Measurements from ENCODE around the gene OR1I1. TPM values are rescaled to one million over a fixed set of nuclear protein-coding genes. Genes with fewer than 3 reads are reported as not detected.

OR1I1 gene
- total RNA-seq, 4 donors from 2014 or later: not detected

GRCh38 chr19:15042826-15043225 is 39.2 kb upstream of the OR1I1 start:
- Histone ChIP-seq H3K9me3 (no peaks in the 10 kb centered on the region), H3K4me1 (no peaks in the 10 kb centered on the region), H3K36me3 (no peaks in the 10 kb centered on the region), H3K27ac (no peak overlapping the region), H3K27me3 (no peaks in the 10 kb centered on the region), H3K4me3 (no peak overlapping the region)
- no peak for TF ChIP-seq POLR2A (IDR thresholded peaks at IDR 0.05)
- no peak for TF ChIP-seq EP300 (IDR thresholded peaks at IDR 0.05)
- no peak for TF ChIP-seq CTCF (IDR thresholded peaks at IDR 0.05)
- WGBS, 2 donors: 85% methylated on average over 2 of the region's 2 CpGs
- no peak for DNase-seq (ENCODE audit: low spot score in 2 of 2)

GRCh38 chr19:15045506-15045905 is 36.5 kb upstream of the OR1I1 start:
- no peak for DNase-seq (ENCODE audit: low spot score in 2 of 2)
- H3K4me1 ChIP-seq: no peaks in the 10 kb centered on the region
- no peak overlapping the region for H3K27ac ChIP-seq
- no peaks in the 10 kb centered on the region for H3K36me3 ChIP-seq
- no peak overlapping the region for H3K4me3 ChIP-seq
- TF ChIP-seq POLR2A (IDR thresholded peaks at IDR 0.05): no peak
- no peak for TF ChIP-seq CTCF (IDR thresholded peaks at IDR 0.05)
- no peak for TF ChIP-seq EP300 (IDR thresholded peaks at IDR 0.05)
- no peaks in the 10 kb centered on the region for H3K27me3 ChIP-seq
- H3K9me3 ChIP-seq: no peaks in the 10 kb centered on the region
- 51 to 72% methylated on average over 2 to 3 of the region's 3 CpGs for WGBS, 2 donors

GRCh38 chr19:15047680-15048079 is 34.3 kb upstream of the OR1I1 start:
- H3K4me3 ChIP-seq: no peak overlapping the region
- H3K9me3 ChIP-seq: peaks cover 0 to 2% (median 0%) of the 10 kb centered on the region in 4 donors
- no peak for DNase-seq (ENCODE audit: low spot score in 2 of 2)
- H3K27me3 ChIP-seq: no peaks in the 10 kb centered on the region
- no peaks in the 10 kb centered on the region for H3K4me1 ChIP-seq
- TF ChIP-seq CTCF (IDR thresholded peaks at IDR 0.05) (no peak), POLR2A (IDR thresholded peaks at IDR 0.05) (no peak), EP300 (IDR thresholded peaks at IDR 0.05) (no peak)
- H3K36me3 ChIP-seq: no peaks in the 10 kb centered on the region
- 84 to 85% methylated on average over 11 of the region's 11 CpGs for WGBS, 2 donors
- H3K27ac ChIP-seq: no peak overlapping the region

- DNase-seq (ENCODE audit: low spot score in 2 of 2): no peak
- Histone ChIP-seq H3K27me3 (no peaks in the 10 kb centered on the region), H3K9me3 (peaks cover 0 to 3% (median 0%) of the 10 kb centered on the region in 4 donors), H3K27ac (no peak overlapping the region), H3K36me3 (no peaks in the 10 kb centered on the region), H3K4me3 (no peak overlapping the region), H3K4me1 (no peaks in the 10 kb centered on the region)
- WGBS, 2 donors: 77 to 79% methylated on average over 5 of the region's 5 CpGs
- no peak for TF ChIP-seq CTCF (IDR thresholded peaks at IDR 0.05)
- no peak for TF ChIP-seq POLR2A (IDR thresholded peaks at IDR 0.05)
- no peak for TF ChIP-seq EP300 (IDR thresholded peaks at IDR 0.05)
Measured at GRCh38 chr19:15048128-15048527, 33.9 kb upstream of the OR1I1 start.

- 87 to 92% methylated on average over 11 of the region's 11 CpGs for WGBS, 2 donors
- H3K27me3 ChIP-seq: no peaks in the 10 kb centered on the region
- TF ChIP-seq POLR2A (IDR thresholded peaks at IDR 0.05) (no peak), CTCF (IDR thresholded peaks at IDR 0.05) (no peak), EP300 (IDR thresholded peaks at IDR 0.05) (no peak)
Measured at GRCh38 chr19:15048885-15049541, 33.0 kb upstream of the OR1I1 start, which contains the start of gene CASP14. CASP14 (plus strand) TSS chr19:15049480; CDS start chr19:15052252, 2,772 bp downstream.

More at GRCh38 chr19:15048885-15049541, 33.0 kb upstream of the OR1I1 start, which contains the start of gene CASP14:
- H3K9me3 ChIP-seq: peaks cover 0 to 3% (median 0%) of the 10 kb centered on the region in 4 donors
- no peaks in the 10 kb centered on the region for H3K4me1 ChIP-seq
- DNase-seq (ENCODE audit: low spot score in 2 of 2): no peak
- H3K36me3 ChIP-seq: no peaks in the 10 kb centered on the region
- no peak within 1 kb of the TSS for H3K27ac ChIP-seq
- no peak within 1 kb of the TSS for H3K4me3 ChIP-seq
